ENCODE data around the gene CHAF1A. TPM values are rescaled to one million over a fixed set of nuclear protein-coding genes. Genes with fewer than 3 reads are reported as not detected.

Gene CHAF1A
- total RNA-seq, 2 donors from 2014 or later, result 2.6 to 5.0 TPM

- Histone ChIP-seq H3K27ac (no peak overlapping the region), H3K4me1 (no peaks in the 10 kb centered on the region), H3K27me3 (no peaks in the 10 kb centered on the region), H3K4me3 (no peak overlapping the region), H3K9me3 (no peaks in the 10 kb centered on the region), H3K36me3 (no peaks in the 10 kb centered on the region)
- no peak for DNase-seq (ENCODE audit: low spot score)
- no peak for TF ChIP-seq CTCF (IDR thresholded peaks at IDR 0.05)
These were observed 29.6 kb downstream of the CHAF1A start for GRCh38 chr19:4431808-4432674.

- no peaks in the 10 kb centered on the region for H3K4me1 ChIP-seq
- DNase-seq (ENCODE audit: low spot score), result no peak
- H3K27ac ChIP-seq, result no peak overlapping the region
- H3K27me3 ChIP-seq, result no peaks in the 10 kb centered on the region
- no peak overlapping the region for H3K4me3 ChIP-seq
- TF ChIP-seq CTCF (IDR thresholded peaks at IDR 0.05), result no peak
- H3K36me3 ChIP-seq, result no peaks in the 10 kb centered on the region
- H3K9me3 ChIP-seq, result no peaks in the 10 kb centered on the region
These were observed 30.6 kb downstream of the CHAF1A start for GRCh38 chr19:4432918-4433506.

GRCh38 chr19:4434391-4434790 lies 32.0 kb downstream of the CHAF1A start:
- no peak for DNase-seq (ENCODE audit: low spot score)
- no peaks in the 10 kb centered on the region for H3K36me3 ChIP-seq
- H3K27ac ChIP-seq, result no peak overlapping the region
- H3K4me3 ChIP-seq, result no peak overlapping the region
- no peaks in the 10 kb centered on the region for H3K27me3 ChIP-seq
- no peaks in the 10 kb centered on the region for H3K4me1 ChIP-seq
- H3K9me3 ChIP-seq, result no peaks in the 10 kb centered on the region
- no peak for TF ChIP-seq CTCF (IDR thresholded peaks at IDR 0.05)

GRCh38 chr19:4436231-4436630 lies 33.8 kb downstream of the CHAF1A start:
- no peak for TF ChIP-seq CTCF (IDR thresholded peaks at IDR 0.05)
- no peak for DNase-seq (ENCODE audit: low spot score)
- Histone ChIP-seq H3K4me1 (no peaks in the 10 kb centered on the region), H3K9me3 (no peaks in the 10 kb centered on the region), H3K27ac (no peak overlapping the region), H3K36me3 (no peaks in the 10 kb centered on the region), H3K4me3 (no peak overlapping the region), H3K27me3 (no peaks in the 10 kb centered on the region)

- Histone ChIP-seq H3K4me3 (no peak overlapping the region), H3K36me3 (no peaks in the 10 kb centered on the region), H3K4me1 (no peaks in the 10 kb centered on the region), H3K27me3 (no peaks in the 10 kb centered on the region), H3K27ac (no peak overlapping the region), H3K9me3 (no peaks in the 10 kb centered on the region)
- no peak for TF ChIP-seq CTCF (IDR thresholded peaks at IDR 0.05)
- DNase-seq (ENCODE audit: low spot score), result no peak
These were observed 34.7 kb downstream of the CHAF1A start for GRCh38 chr19:4437103-4437502.
